WI38 (cell line): ENCODE measurements around the gene SOHLH1.
A peak's percentile ranks its signal among the peaks of the same experiment; 100 is the strongest.

Experiments
- H3K4me3 ChIP-seq: 2 replicates; pipeline ENCODE4 v1.5.1; 2011; ENCODE audit warnings: low read depth, mild to moderate bottlenecking, control low read depth, low read length
- CTCF ChIP-seq: IDR thresholded peaks from 2 replicates; pipeline ENCODE4 v1.5.1; 2012; ENCODE audit warnings: low read depth, mild to moderate bottlenecking, control low read depth, low read length

SOHLH1 gene

GRCh38 chr9:135701959-135702721, 2.9 kb upstream of the SOHLH1 start, which contains the start of gene KCNT1:
Gene KCNT1, plus strand, starts transcription at chr9:135702185. Its CDS starts 74 bp downstream, at chr9:135702259.
- TF ChIP-seq CTCF: peak; percentile 89
- no peak within 1 kb of the TSS for H3K4me3 ChIP-seq

GRCh38 chr9:135701067-135701958, 2.0 kb upstream of the SOHLH1 start:
- H3K4me3 ChIP-seq: no peak overlapping the region
- TF ChIP-seq CTCF: no peak

DNA sequence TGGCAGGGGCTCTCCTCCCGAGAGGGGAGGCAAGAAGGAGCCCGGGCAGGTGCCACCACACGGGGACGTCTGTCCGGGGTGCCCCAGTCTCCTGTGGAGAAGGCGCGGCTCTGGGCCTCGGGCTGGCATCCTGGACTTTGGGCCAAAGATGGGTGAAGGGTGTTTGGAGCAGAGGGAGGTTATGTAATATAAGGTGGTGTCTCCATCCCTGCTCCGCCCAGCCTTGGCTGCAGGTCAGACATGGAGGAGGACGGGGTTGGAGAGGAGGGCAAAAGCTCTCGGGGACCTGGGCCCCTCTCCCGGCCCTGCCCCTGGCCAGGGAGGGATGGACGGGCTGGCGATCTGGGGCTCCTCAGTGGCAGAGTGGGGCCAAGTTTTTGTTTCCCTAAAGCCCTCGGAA, 1.2 kb upstream of the SOHLH1 start:
- no peak overlapping the region for H3K4me3 ChIP-seq
- no peak for TF ChIP-seq CTCF

- no peak overlapping the region for H3K4me3 ChIP-seq
- no peak for TF ChIP-seq CTCF
Observed at GRCh38 chr9:135698767-135699166, 514 bp downstream of the SOHLH1 start.

DNA sequence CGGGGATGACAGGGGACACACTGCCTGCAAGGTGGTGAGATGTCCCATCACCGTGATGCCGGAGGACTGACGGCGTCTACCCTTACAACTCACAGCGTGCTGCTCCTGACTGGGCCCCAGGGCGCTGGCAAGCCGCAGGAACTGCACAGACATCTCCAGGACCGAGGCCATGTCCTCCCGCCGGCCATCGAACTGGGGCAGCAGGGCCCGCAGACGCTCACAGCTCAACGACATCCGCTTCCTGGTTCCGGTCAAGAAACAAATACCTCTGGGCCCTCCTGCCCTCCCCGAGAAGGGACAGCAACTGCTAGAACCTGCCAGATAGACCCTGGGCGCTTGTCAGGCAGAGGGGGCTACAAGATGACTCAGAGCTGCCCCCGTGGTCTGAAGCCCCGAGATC, 1.0 kb downstream of the SOHLH1 start:
- TF ChIP-seq CTCF: no peak

DNA sequence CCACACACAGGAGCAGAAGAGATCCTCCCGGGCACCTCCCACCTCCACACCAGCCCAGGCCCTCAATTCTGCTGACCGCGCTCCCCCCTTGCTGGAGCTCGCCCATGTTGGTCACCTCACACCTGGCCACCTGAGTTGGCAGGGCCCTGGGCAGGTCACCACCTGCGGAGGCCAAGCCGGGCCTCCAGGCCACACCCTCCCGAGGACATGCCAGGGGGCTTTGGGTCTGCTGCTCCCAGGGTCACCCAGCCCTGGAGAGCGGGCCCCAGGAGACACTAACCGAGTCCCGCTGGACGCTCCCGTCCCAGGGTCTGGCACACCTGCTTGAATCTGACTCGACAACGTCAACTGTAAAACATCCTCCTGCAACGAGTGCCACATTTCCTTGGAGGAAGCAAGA, 2.1 kb downstream of the SOHLH1 start:
- TF ChIP-seq CTCF: no peak
- no peak overlapping the region for H3K4me3 ChIP-seq

More for the DNA sequence above, 1.0 kb downstream of the SOHLH1 start:
- no peak overlapping the region for H3K4me3 ChIP-seq

DNA sequence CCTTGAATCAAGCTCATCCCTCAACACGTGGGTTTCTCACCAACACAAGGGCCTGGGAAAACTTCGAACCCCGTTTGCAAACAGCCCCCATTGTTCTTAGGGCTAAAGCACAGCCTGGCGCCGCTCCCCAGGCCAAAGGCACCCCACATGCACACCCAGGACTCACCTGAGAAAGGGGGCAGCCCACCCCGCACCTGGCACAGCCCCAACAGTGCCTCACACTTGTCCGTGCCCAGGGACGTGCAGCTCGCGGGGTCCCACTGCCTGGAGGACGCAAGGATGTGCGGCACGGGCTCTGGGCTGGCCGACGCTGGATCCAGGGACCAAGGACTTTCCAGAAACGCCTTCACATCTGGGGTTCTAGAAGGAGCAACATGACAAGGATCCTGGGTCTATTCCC, 2.8 kb downstream of the SOHLH1 start:
- no peak for TF ChIP-seq CTCF
- H3K4me3 ChIP-seq: no peak overlapping the region
